PC-3 (cell line): ENCODE measurements around the gene PKDCC. TPM values are rescaled to one million over a fixed set of nuclear protein-coding genes. Genes with fewer than 3 reads are reported as not detected.

Experiments used
- ATAC-seq: fragments of 200-7000 bp; cut with Tn5 transposase; 2 replicates; pipeline ENCODE4 v1.9.1; 2020; ENCODE audit warnings: mild to moderate bottlenecking, moderate library complexity
- BruUV-seq: library from RNA; stranded (reverse); fragments of 400-500 nt; replicated peaks from 2 replicates; lab custom pipeline; 2021; lab: Mats Ljungman, UMichigan
- CTCF ChIA-PET: fragments of 300-600 bp; sonication (Branson Sonifier 250); formaldehyde crosslinking; loops from one replicate; lab custom pipeline; 2022; ENCODE audit warnings: antibody characterized with exemption; lab: Charles Lee
- POLR2A ChIA-PET: fragments of 300-600 bp; sonication (Branson Sonifier 250); formaldehyde crosslinking; loops from one replicate; lab custom pipeline; 2022; ENCODE audit warnings: antibody characterized with exemption; ENCODE audit not compliant: unreplicated experiment; lab: Charles Lee
- DNase-seq: peaks from one replicate; pipeline ENCODE4 v3.0.0-alpha.2; 2015
- H2AFZ ChIP-seq: fragments of 300-600 bp; sonication (generic); 2 replicates; pipeline ENCODE4 v1.6.0; 2016; ENCODE audit warnings: antibody characterized with exemption, low read length
- H3F3A ChIP-seq: fragments of 300-600 bp; sonication (generic); one replicate; pipeline ENCODE4 v1.6.0; 2017; ENCODE audit warnings: antibody characterized with exemption, low read length, control low read depth, mild to moderate bottlenecking; ENCODE audit not compliant: unreplicated experiment
- H3K27ac ChIP-seq: fragments of 300-600 bp; sonication (generic); 2 replicates; pipeline ENCODE4 v1.5.1; 2016; ENCODE audit warnings: mild to moderate bottlenecking, low read length
- H3K27me3 ChIP-seq: fragments of 300-600 bp; sonication (generic); 2 replicates; pipeline ENCODE4 v1.6.1; 2016; ENCODE audit warnings: low read length, mixed read lengths
- H3K36me3 ChIP-seq: fragments of 300-600 bp; sonication (generic); 2 replicates; pipeline ENCODE4 v1.6.1; 2016; ENCODE audit warnings: low read depth, mixed run types, low read length, mixed read lengths
- H3K4me1 ChIP-seq: fragments of 300-600 bp; sonication (generic); 2 replicates; pipeline ENCODE4 v1.5.1; 2016; ENCODE audit warnings: low read length; ENCODE audit not compliant: insufficient read depth
- H3K4me2 ChIP-seq: fragments of 300-600 bp; sonication (generic); 2 replicates; pipeline ENCODE4 v1.6.0; 2016; ENCODE audit warnings: low read length
- H3K4me3 ChIP-seq: fragments of 300-600 bp; sonication (generic); 2 replicates; pipeline ENCODE4 v1.5.1; 2016; ENCODE audit warnings: mild to moderate bottlenecking, low read length, mixed read lengths
- H3K79me2 ChIP-seq: fragments of 300-600 bp; sonication (generic); 2 replicates; pipeline ENCODE4 v1.6.1; 2017; ENCODE audit warnings: low read length, mixed read lengths
- H3K9ac ChIP-seq: fragments of 300-600 bp; sonication (generic); 2 replicates; pipeline ENCODE4 v1.6.0; 2016; ENCODE audit warnings: mild to moderate bottlenecking, low read length
- H3K9me2 ChIP-seq: fragments of 300-600 bp; sonication (generic); replicated peaks from 2 replicates; pipeline ENCODE4 v1.6.1; 2016; ENCODE audit warnings: mixed run types, low read length, mixed read lengths
- H3K9me3 ChIP-seq: fragments of 300-600 bp; sonication (generic); 2 replicates; pipeline ENCODE4 v1.6.1; 2016; ENCODE audit warnings: low read length, mixed read lengths
- H4K20me1 ChIP-seq: fragments of 300-600 bp; sonication (generic); 2 replicates; pipeline ENCODE4 v1.6.1; 2016; ENCODE audit warnings: low read length, mixed read lengths
- CTCF ChIP-seq: fragments of 300-600 bp; sonication (generic); conservative IDR thresholded peaks from 2 replicates; pipeline ENCODE4 v1.5.1; 2017; ENCODE audit warnings: antibody characterized with exemption, low read depth, mild to moderate bottlenecking, low read length
- EZH2 ChIP-seq: fragments of 300-600 bp; sonication (generic); IDR thresholded peaks from one replicate; pipeline ENCODE4 v1.6.1; 2017; ENCODE audit warnings: antibody characterized with exemption, mild to moderate bottlenecking, low read length; ENCODE audit not compliant: unreplicated experiment
- EZH2phosphoT487 ChIP-seq: fragments of 300-600 bp; sonication (generic); IDR thresholded peaks from 2 replicates; pipeline ENCODE4 v1.6.1; 2018; ENCODE audit warnings: mild to moderate bottlenecking, antibody characterized with exemption, low read length, borderline replicate concordance
- intact Hi-C: fragments of 100-400 bp; cut with micrococcal nuclease; formaldehyde crosslinking; loops from 2 replicates; pipeline ENCODE4 v1.9.0; 2023
- total RNA-seq: library from RNA; depleted of rRNA; stranded (reverse); fragments of >200 nt; gene quantifications from 2 replicates; pipeline ENCODE4 v1.2.3, GENCODE V29; 2014

Gene PKDCC
- total RNA-seq, 1 experiment from 2014 or later: 2.1 TPM

GRCh38 chr2:41999128-41999480, 48.7 kb upstream of the PKDCC start:
- no peak overlapping the region for H2AFZ ChIP-seq
- no peak overlapping the region for H3K4me2 ChIP-seq
- DNase-seq (no peak), ATAC-seq (no peak)
- H3K79me2 ChIP-seq: no peaks in the 10 kb centered on the region
- no peaks in the 10 kb centered on the region for H4K20me1 ChIP-seq
- intact Hi-C loops: no loop called here
- no TSS peak for BruUV-seq
- POLR2A ChIA-PET: no interaction called here
- no peak overlapping the region for H3K27ac ChIP-seq
- H3K27me3 ChIP-seq: peaks cover 24% of the 10 kb centered on the region
- CTCF ChIA-PET: no interaction called here
- peaks cover 3% of the 10 kb centered on the region; the same call in 1 of the 2 replicates for H3K9me3 ChIP-seq
- no peak overlapping the region for H3K9ac ChIP-seq
- no peaks in the 10 kb centered on the region for H3K9me2 ChIP-seq
- no peak for TF ChIP-seq EZH2
- TF ChIP-seq CTCF: no peak
- TF ChIP-seq EZH2phosphoT487: no peak
- no peaks in the 10 kb centered on the region for H3F3A ChIP-seq
- no peak overlapping the region for H3K4me3 ChIP-seq
- no peaks in the 10 kb centered on the region for H3K4me1 ChIP-seq
- no peaks in the 10 kb centered on the region for H3K36me3 ChIP-seq

GRCh38 chr2:41999592-42000281, 48.1 kb upstream of the PKDCC start:
- BruUV-seq: no TSS peak
- Histone ChIP-seq H2AFZ (no peak overlapping the region), H3F3A (no peaks in the 10 kb centered on the region), H3K9ac (no peak overlapping the region), H3K9me3 (peaks cover 6% of the 10 kb centered on the region; the same call in 1 of the 2 replicates), H3K27me3 (peaks cover 24% of the 10 kb centered on the region), H3K4me2 (no peak overlapping the region), H3K4me1 (no peaks in the 10 kb centered on the region), H4K20me1 (no peaks in the 10 kb centered on the region), H3K27ac (no peak overlapping the region), H3K79me2 (no peaks in the 10 kb centered on the region), H3K36me3 (no peaks in the 10 kb centered on the region), H3K9me2 (no peaks in the 10 kb centered on the region), H3K4me3 (no peak overlapping the region)
- CTCF ChIA-PET: no interaction called here
- no peak for DNase-seq
- POLR2A ChIA-PET: no interaction called here
- no peak for ATAC-seq
- intact Hi-C loops: no loop called here
- no peak for TF ChIP-seq EZH2
- TF ChIP-seq CTCF: no peak
- TF ChIP-seq EZH2phosphoT487: no peak

GRCh38 chr2:42001711-42002201, 46.1 kb upstream of the PKDCC start:
- H3K79me2 ChIP-seq: no peaks in the 10 kb centered on the region
- no peaks in the 10 kb centered on the region for H4K20me1 ChIP-seq
- intact Hi-C loops: no loop called here
- POLR2A ChIA-PET: no interaction called here
- no peak overlapping the region for H3K4me3 ChIP-seq
- DNase-seq (no peak), ATAC-seq (no peak)
- H3K9me2 ChIP-seq: no peaks in the 10 kb centered on the region
- H3K4me2 ChIP-seq: no peak overlapping the region
- CTCF ChIA-PET: no interaction called here
- no peak for TF ChIP-seq EZH2
- no peak for TF ChIP-seq EZH2phosphoT487
- TF ChIP-seq CTCF: no peak
- H3K9ac ChIP-seq: no peak overlapping the region
- no TSS peak for BruUV-seq
- H3K36me3 ChIP-seq: no peaks in the 10 kb centered on the region
- H3K4me1 ChIP-seq: no peaks in the 10 kb centered on the region
- H3K27ac ChIP-seq: no peak overlapping the region
- H2AFZ ChIP-seq: no peak overlapping the region
- H3F3A ChIP-seq: no peaks in the 10 kb centered on the region
- peaks cover 20% of the 10 kb centered on the region for H3K27me3 ChIP-seq
- peaks cover 6% of the 10 kb centered on the region; the same call in 1 of the 2 replicates for H3K9me3 ChIP-seq
